HCT116 (cell line): Measurements from ENCODE around the gene PREP. TPM values are rescaled to one million over a fixed set of nuclear protein-coding genes. Genes with fewer than 3 reads are reported as not detected.

ENCODE experiments used
- ATAC-seq: fragments of 200-7000 bp; cut with Tn5 transposase; 2 replicates; pipeline ENCODE4 v1.9.1; 2020; ENCODE audit warnings: mild to moderate bottlenecking, moderate library complexity
- BruUV-seq: library from RNA; stranded (reverse); fragments of 400-500 nt; replicated peaks from 2 replicates; lab custom pipeline; 2021; lab: Mats Ljungman, UMichigan
- CTCF ChIA-PET: fragments of 300-600 bp; sonication (Branson Sonifier 250); formaldehyde crosslinking; loops from one replicate; lab custom pipeline; 2021; ENCODE audit warnings: antibody characterized with exemption; lab: Charles Lee
- POLR2A ChIA-PET: fragments of 300-600, 350-600 bp; sonication (Branson Sonifier 250); formaldehyde crosslinking; loops from one replicate; lab custom pipeline; 2021; ENCODE audit warnings: antibody characterized with exemption; lab: Charles Lee
- RAD21 ChIA-PET, 2 experiments: fragments of 300-600 bp; sonication (Branson Sonifier 250); formaldehyde crosslinking; loops; one replicate each; lab custom pipeline; 2023; ENCODE audit warnings: low total read pairs in 2 of 2; ENCODE audit not compliant: uncharacterized antibody in 2 of 2, unreplicated experiment in 2 of 2, low non-redundant PET in 1 of 2; lab: Charles Lee
- DNase-seq: peaks from one replicate; pipeline ENCODE4 v3.0.0-alpha.2; 2010; ENCODE audit warnings: low read depth, low spot score
- H2AFZ ChIP-seq: fragments of 200-600 bp; shearing (Covaris generic), sonication (generic); 2 replicates; pipeline ENCODE4 v1.6.1; 2017; ENCODE audit warnings: low read depth, mixed run types, mixed read lengths, antibody characterized with exemption, low read length; ENCODE audit not compliant: poor library complexity, severe bottlenecking
- H3K27ac ChIP-seq: 2 replicates; pipeline ENCODE4 v1.5.1; 2012; ENCODE audit warnings: low read depth, low read length
- H3K27me3 ChIP-seq: fragments of 200-600 bp; sonication (generic); 2 replicates; pipeline ENCODE4 v1.6.1; 2016; ENCODE audit warnings: mixed run types, low read length, mixed read lengths; ENCODE audit not compliant: insufficient read depth
- H3K36me3 ChIP-seq, 2 experiments: fragments of 200-500 bp in 1 of 2; fragments of 200-600 bp in 1 of 2; sonication (Bioruptor generic) in 1 of 2; sonication (generic) in 1 of 2; 2 replicates each; pipeline versions ENCODE4 v1.5.1 to v1.6.1; 2014 to 2016; ENCODE audit warnings: low read length in 2 of 2, inconsistent platforms in 1 of 2, mixed read lengths in 1 of 2, mixed run types in 1 of 2; ENCODE audit not compliant: insufficient read depth in 2 of 2, control insufficient read depth in 1 of 2
- H3K4me1 ChIP-seq, 2 experiments: fragments of 200-600 bp in 1 of 2; sonication (generic) in 1 of 2; 2 replicates each; pipeline versions ENCODE4 v1.5.1 to v1.6.1; 2012 to 2017; ENCODE audit warnings: low read length in 2 of 2, inconsistent platforms in 1 of 2, mild to moderate bottlenecking in 1 of 2, mixed read lengths in 1 of 2, mixed run types in 1 of 2, moderate library complexity in 1 of 2; ENCODE audit not compliant: insufficient read depth in 2 of 2, control insufficient read depth in 1 of 2
- H3K4me2 ChIP-seq: fragments of 200-600 bp; sonication (generic); 2 replicates; pipeline ENCODE4 v1.6.1; 2017; ENCODE audit warnings: mixed run types, low read length, mixed read lengths
- H3K4me3 ChIP-seq, 2 experiments: fragments of 200-600 bp in 1 of 2; sonication (generic) in 1 of 2; replicated peaks in 1 of 2; 2 replicates each; pipeline ENCODE4 v1.5.1; 2011 to 2016; ENCODE audit warnings: low read length in 2 of 2, control low read depth in 1 of 2, low read depth in 1 of 2, mild to moderate bottlenecking in 1 of 2, mixed read lengths in 1 of 2, mixed run types in 1 of 2
- H3K79me2 ChIP-seq: fragments of 200-600 bp; sonication (generic); 2 replicates; pipeline ENCODE4 v1.6.1; 2017; ENCODE audit warnings: mild to moderate bottlenecking, mixed run types, low read length, moderate library complexity, mixed read lengths; ENCODE audit not compliant: insufficient read depth
- H3K9ac ChIP-seq: fragments of 200-600 bp; sonication (generic); 2 replicates; pipeline ENCODE4 v1.6.1; 2016; ENCODE audit warnings: low read length, mixed read lengths
- H3K9me2 ChIP-seq: fragments of 200-600 bp; sonication (generic), shearing (Covaris generic); 2 replicates; pipeline ENCODE4 v1.6.1; 2017; ENCODE audit warnings: mixed run types, mild to moderate bottlenecking, moderate library complexity; ENCODE audit not compliant: insufficient read depth
- H3K9me3 ChIP-seq, 2 experiments: fragments of 200-500 bp in 1 of 2; fragments of 200-600 bp in 1 of 2; sonication (Bioruptor generic) in 1 of 2; sonication (generic) in 1 of 2; 2 replicates each; pipeline ENCODE4 v1.6.1; 2014 to 2017; ENCODE audit warnings: low read length in 2 of 2, mixed read lengths in 2 of 2, inconsistent platforms in 1 of 2, low read depth in 1 of 2, mild to moderate bottlenecking in 1 of 2, mixed run types in 1 of 2, moderate library complexity in 1 of 2; ENCODE audit not compliant: control insufficient read depth in 1 of 2, insufficient read depth in 1 of 2
- H4K20me1 ChIP-seq: fragments of 200-600 bp; sonication (generic), shearing (Covaris generic); 2 replicates; pipeline ENCODE4 v1.6.1; 2017; ENCODE audit warnings: mixed run types, mild to moderate bottlenecking, moderate library complexity; ENCODE audit not compliant: insufficient read depth
- ELF1 ChIP-seq: IDR thresholded peaks from 2 replicates; pipeline ENCODE4 v1.6.1; 2012; ENCODE audit warnings: low read depth, borderline replicate concordance
- EZH2phosphoT487 ChIP-seq: fragments of 200-600 bp; IDR thresholded peaks from 2 replicates; pipeline ENCODE4 v1.6.1; 2018; ENCODE audit warnings: antibody characterized with exemption, borderline replicate concordance
- POLR2A ChIP-seq: IDR thresholded peaks from 2 replicates; pipeline ENCODE4 v1.7.0; 2011; ENCODE audit warnings: borderline replicate concordance; ENCODE audit not compliant: insufficient read depth, insufficient read length; ENCODE audit errors: extremely low read depth
- intact Hi-C: fragments of 100-400 bp; cut with micrococcal nuclease; formaldehyde crosslinking; loops from 2 replicates; pipeline ENCODE4 v1.10.0; 2022
- total RNA-seq: library from RNA; stranded (reverse); gene quantifications from one replicate; pipeline ENCODE4 v1.2.1, GENCODE V29; 2021; ENCODE audit not compliant: unreplicated experiment
- TF ChIP-seq, protein P1 (sequence below), 3 experiments: fragments of 200-600 bp in 1 of 3; sonication (generic) in 1 of 3; IDR thresholded peaks in 2 of 3; conservative IDR thresholded peaks in 1 of 3; 2 replicates each; pipeline ENCODE4 v1.5.1; 2012 to 2017; ENCODE audit warnings: low read depth in 2 of 3, low read length in 2 of 3, antibody characterized with exemption in 1 of 3, borderline replicate concordance in 1 of 3, control low read depth in 1 of 3, mild to moderate bottlenecking in 1 of 3, mixed read lengths in 1 of 3, mixed run types in 1 of 3, moderate library complexity in 1 of 3; ENCODE audit not compliant: insufficient read depth in 1 of 3
- TF ChIP-seq, protein P2 (sequence below): IDR thresholded peaks from 2 replicates; pipeline ENCODE4 v1.6.1; 2012; ENCODE audit warnings: low read depth

The PREP gene
- total RNA-seq, 1 experiment from 2014 or later, result 53.5 TPM

DNA sequence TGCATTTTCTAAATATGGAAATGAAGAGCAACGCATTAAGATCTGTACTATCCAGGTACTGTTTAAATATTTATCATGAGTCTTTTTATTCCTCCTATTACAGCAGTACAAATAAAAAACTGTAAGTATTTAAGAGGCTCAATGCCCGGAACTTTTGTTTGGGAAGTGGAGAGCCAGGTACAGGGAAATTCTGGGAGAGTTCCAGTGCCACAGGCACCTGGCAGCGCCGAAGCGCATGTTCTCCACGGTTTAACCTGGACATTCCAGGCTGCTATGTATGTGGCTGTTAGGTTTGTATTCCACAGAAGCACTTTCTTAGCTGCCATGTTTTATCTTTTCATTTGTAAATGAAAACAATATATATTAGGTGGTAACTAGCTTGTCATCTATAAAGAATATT lies 81.7 kb downstream of the PREP start:
- Histone ChIP-seq H3K27ac (no peak overlapping the region), H3K27me3 (no peaks in the 10 kb centered on the region), H4K20me1 (no peaks in the 10 kb centered on the region), H3K79me2 (0 out of 2 replicates have a peak, but pooled peaks cover 3% of the 10 kb centered on the region), H3K4me3 (no peak overlapping the region), H3K9me2 (no peaks in the 10 kb centered on the region), H2AFZ (no peak overlapping the region), H3K9ac (no peak overlapping the region), H3K4me2 (no peak overlapping the region), H3K36me3 (no peaks in the 10 kb centered on the region; a peak in 1 of 4 replicates), H3K4me1 (peaks cover 28 to 52% of the 10 kb centered on the region in 2 experiments), H3K9me3 (no peaks in the 10 kb centered on the region)
- no TSS peak for BruUV-seq
- no peak for DNase-seq
- ATAC-seq, result no peak
- CTCF ChIA-PET, result no interaction called here
- no peak for TF ChIP-seq ELF1
- TF ChIP-seq EZH2phosphoT487, result no peak
- TF ChIP-seq, protein P1, sequence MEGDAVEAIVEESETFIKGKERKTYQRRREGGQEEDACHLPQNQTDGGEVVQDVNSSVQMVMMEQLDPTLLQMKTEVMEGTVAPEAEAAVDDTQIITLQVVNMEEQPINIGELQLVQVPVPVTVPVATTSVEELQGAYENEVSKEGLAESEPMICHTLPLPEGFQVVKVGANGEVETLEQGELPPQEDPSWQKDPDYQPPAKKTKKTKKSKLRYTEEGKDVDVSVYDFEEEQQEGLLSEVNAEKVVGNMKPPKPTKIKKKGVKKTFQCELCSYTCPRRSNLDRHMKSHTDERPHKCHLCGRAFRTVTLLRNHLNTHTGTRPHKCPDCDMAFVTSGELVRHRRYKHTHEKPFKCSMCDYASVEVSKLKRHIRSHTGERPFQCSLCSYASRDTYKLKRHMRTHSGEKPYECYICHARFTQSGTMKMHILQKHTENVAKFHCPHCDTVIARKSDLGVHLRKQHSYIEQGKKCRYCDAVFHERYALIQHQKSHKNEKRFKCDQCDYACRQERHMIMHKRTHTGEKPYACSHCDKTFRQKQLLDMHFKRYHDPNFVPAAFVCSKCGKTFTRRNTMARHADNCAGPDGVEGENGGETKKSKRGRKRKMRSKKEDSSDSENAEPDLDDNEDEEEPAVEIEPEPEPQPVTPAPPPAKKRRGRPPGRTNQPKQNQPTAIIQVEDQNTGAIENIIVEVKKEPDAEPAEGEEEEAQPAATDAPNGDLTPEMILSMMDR (IDR thresholded peaks at IDR 0.05 in 2 of 3, conservative IDR thresholded peaks at IDR 0.05 in 1 of 3; ENCODE audit: borderline replicate concordance in 1 of 3, insufficient read depth in 1 of 3, low read depth in 2 of 3, low read length in 2 of 3), result no peak
- no peak for TF ChIP-seq POLR2A
- intact Hi-C loops, result no loop called here
- POLR2A ChIA-PET, result no interaction called here
- RAD21 ChIA-PET, result no interaction called here

DNA sequence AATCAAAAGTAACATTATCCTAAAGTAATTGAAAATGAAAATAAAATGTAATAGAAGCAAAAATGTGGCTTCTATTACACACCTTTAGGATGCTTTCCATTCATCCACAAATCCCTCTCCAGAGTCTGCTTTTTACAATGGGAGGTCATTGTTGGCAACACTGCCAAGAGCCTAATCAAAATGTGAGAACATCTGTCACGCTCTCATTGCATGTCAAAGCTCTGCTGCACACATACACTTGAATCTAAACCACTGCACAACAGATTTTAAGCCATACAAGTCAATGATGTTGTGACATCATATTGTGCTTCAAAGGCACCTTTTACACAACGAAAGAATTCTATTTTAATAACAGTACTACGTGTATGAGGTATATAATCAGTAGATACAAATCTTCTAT lies 82.1 kb downstream of the PREP start:
- H2AFZ ChIP-seq, result no peak overlapping the region
- no peak for ATAC-seq
- no peaks in the 10 kb centered on the region for H3K9me3 ChIP-seq
- no peaks in the 10 kb centered on the region for H3K9me2 ChIP-seq
- no peak overlapping the region for H3K4me2 ChIP-seq
- H3K9ac ChIP-seq, result no peak overlapping the region
- H3K36me3 ChIP-seq, result no peaks in the 10 kb centered on the region; a peak in 1 of 4 replicates
- H3K4me1 ChIP-seq, result peaks cover 24 to 48% of the 10 kb centered on the region in 2 experiments
- CTCF ChIA-PET, result no interaction called here
- no peak overlapping the region for H3K27ac ChIP-seq
- H3K27me3 ChIP-seq, result no peaks in the 10 kb centered on the region
- TF ChIP-seq, protein P2, sequence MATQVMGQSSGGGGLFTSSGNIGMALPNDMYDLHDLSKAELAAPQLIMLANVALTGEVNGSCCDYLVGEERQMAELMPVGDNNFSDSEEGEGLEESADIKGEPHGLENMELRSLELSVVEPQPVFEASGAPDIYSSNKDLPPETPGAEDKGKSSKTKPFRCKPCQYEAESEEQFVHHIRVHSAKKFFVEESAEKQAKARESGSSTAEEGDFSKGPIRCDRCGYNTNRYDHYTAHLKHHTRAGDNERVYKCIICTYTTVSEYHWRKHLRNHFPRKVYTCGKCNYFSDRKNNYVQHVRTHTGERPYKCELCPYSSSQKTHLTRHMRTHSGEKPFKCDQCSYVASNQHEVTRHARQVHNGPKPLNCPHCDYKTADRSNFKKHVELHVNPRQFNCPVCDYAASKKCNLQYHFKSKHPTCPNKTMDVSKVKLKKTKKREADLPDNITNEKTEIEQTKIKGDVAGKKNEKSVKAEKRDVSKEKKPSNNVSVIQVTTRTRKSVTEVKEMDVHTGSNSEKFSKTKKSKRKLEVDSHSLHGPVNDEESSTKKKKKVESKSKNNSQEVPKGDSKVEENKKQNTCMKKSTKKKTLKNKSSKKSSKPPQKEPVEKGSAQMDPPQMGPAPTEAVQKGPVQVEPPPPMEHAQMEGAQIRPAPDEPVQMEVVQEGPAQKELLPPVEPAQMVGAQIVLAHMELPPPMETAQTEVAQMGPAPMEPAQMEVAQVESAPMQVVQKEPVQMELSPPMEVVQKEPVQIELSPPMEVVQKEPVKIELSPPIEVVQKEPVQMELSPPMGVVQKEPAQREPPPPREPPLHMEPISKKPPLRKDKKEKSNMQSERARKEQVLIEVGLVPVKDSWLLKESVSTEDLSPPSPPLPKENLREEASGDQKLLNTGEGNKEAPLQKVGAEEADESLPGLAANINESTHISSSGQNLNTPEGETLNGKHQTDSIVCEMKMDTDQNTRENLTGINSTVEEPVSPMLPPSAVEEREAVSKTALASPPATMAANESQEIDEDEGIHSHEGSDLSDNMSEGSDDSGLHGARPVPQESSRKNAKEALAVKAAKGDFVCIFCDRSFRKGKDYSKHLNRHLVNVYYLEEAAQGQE, result no peak
- TF ChIP-seq, all 23 proteins: peak for 0
- Histone ChIP-seq H3K4me3 (no peak overlapping the region), H3K79me2 (0 out of 2 replicates have a peak, but pooled peaks cover 3% of the 10 kb centered on the region), H4K20me1 (no peaks in the 10 kb centered on the region)
- ChIA-PET POLR2A (no interaction called here), RAD21 (no interaction called here)
- intact Hi-C loops, result no loop called here
- DNase-seq, result no peak
- BruUV-seq, result no TSS peak
